ENCODE results near the gene ADGRB3.
"Not testable (repeated sequence)": the region's sequence is repeated elsewhere in the genome, so short reads cannot be mapped to it uniquely, and the experiment has no call there.

The ADGRB3 gene

DNA sequence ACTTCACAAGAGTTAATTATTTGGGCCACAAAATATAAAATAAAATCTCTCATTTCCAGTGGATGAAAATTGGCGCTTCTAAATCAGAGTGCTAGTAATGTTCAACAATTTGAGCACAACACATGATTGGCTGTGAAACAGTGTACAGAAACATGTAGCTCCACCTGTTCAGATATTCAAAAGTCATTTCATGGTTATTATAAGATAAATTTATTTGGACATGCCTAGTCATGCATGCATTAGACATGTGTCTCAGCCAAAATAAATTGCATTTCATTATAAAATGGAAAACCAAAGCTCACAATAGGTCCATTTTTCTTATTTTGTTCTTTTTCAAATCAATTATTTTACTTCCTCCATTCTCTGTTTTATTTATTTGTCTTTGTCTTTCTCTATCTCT lies 786.9 kb downstream of the ADGRB3 start:
- no peak for DNase-seq (ENCODE audit: low read depth in 2 of 2)

- no peak for DNase-seq (ENCODE audit: low read depth in 2 of 2)
Measured at GRCh38 chr6:69422475-69422874, 787.4 kb downstream of the ADGRB3 start.

DNA sequence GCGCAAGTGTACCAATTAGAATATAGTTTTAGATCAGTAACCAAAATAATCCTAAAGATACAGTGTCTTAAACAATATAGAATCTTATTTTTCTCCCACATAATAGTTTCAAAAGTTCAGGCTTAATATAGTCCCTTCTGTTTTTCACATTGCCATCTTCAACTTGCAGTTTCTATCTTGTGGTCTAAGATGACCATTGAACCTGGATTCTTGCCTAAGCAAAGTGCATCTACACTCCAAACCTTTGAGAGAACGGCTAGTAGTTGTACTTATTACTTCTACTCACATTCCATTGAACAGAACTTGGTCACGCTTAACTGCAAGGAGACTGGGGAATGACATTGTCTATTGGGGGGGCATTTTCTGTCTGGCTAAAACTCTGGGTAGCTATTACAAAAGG lies 788.7 kb downstream of the ADGRB3 start:
- DNase-seq (ENCODE audit: low read depth in 2 of 2): no peak

GRCh38 chr6:69424581-69424980 lies 789.5 kb downstream of the ADGRB3 start:
- no peak for DNase-seq (ENCODE audit: low read depth in 2 of 2)

GRCh38 chr6:69427882-69428281 lies 792.8 kb downstream of the ADGRB3 start:
- no peak for DNase-seq (ENCODE audit: low read depth in 2 of 2)

DNA sequence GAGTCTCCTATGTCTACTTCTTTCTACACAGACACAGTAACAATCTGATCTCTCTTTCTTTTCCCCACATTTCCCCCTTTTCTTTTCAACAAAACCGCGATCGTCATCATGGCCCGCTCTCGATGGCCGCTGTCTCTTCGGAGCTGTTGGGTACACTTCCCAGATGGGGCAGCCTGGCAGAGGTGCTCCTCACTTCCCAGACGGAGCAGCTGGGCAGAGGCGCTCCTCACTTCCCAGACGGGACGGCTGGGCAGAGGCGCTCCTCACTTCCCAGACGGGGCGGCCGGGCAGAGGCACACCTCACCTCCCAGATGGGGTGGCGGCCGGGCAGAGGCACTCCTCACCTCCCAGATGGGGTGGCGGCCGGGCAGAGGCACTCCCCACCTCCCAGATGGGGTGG lies 797.1 kb downstream of the ADGRB3 start:
- not testable (repeated sequence) for DNase-seq (ENCODE audit: low read depth in 2 of 2)

- not testable (repeated sequence) for DNase-seq (ENCODE audit: low read depth in 2 of 2)
Measured at GRCh38 chr6:69433116-69433515, 798.0 kb downstream of the ADGRB3 start.

DNA sequence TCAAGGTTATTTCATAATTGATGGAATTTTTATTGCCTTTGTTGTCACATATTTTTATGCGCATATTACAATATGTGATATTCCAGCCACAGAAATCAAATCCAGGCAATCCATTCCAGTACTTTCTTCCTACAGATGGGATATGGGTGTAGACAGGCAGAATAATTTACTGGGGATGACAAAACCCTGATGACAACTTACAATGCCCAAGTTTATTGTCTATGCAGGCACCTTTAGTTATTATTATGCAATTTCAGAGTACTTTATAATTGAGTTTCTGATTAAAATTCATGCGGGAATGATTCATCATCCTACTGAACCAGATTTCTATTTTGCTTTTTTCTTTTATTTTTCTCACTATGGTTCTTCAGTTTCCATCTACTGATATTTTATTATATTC lies 803.0 kb downstream of the ADGRB3 start:
- DNase-seq (ENCODE audit: low read depth in 2 of 2): no peak

Measured in stimulated activated CD4-positive, alpha-beta T cell treated with anti-CD3 and anti-CD28 coated beads, Interleukin-4, amount 100 ng/mL, for 48 hours (primary cell).